Ishikawa (cell line): ENCODE measurements around the gene ATP2B2.

ENCODE experiments used
- CEBPB ChIP-seq: IDR thresholded peaks from 2 replicates; pipeline ENCODE4 v1.6.1; 2012
- CREB1 ChIP-seq: IDR thresholded peaks from 2 replicates; pipeline ENCODE4 v1.6.1; 2012; ENCODE audit warnings: low read depth
- EGR1 ChIP-seq: IDR thresholded peaks from 2 replicates; pipeline ENCODE4 v1.6.1; 2012
- EP300 ChIP-seq: IDR thresholded peaks from 2 replicates; pipeline ENCODE4 v1.6.1; 2012; ENCODE audit warnings: borderline replicate concordance
- FOXM1 ChIP-seq: IDR thresholded peaks from 2 replicates; pipeline ENCODE4 v1.6.1; 2012; ENCODE audit warnings: low read depth, borderline replicate concordance
- MAX ChIP-seq: IDR thresholded peaks from 2 replicates; pipeline ENCODE4 v1.6.1; 2012
- NFIC ChIP-seq: IDR thresholded peaks from 2 replicates; pipeline ENCODE4 v1.6.1; 2012
- RAD21 ChIP-seq: IDR thresholded peaks from 2 replicates; pipeline ENCODE4 v1.6.1; 2012; ENCODE audit warnings: low read depth
- REST ChIP-seq: IDR thresholded peaks from 2 replicates; pipeline ENCODE4 v1.6.1; 2012; ENCODE audit warnings: low read depth, mild to moderate bottlenecking
- TAF1 ChIP-seq: IDR thresholded peaks from 2 replicates; pipeline ENCODE4 v1.6.1; 2012; ENCODE audit warnings: low read depth, mild to moderate bottlenecking
- TCF12 ChIP-seq: IDR thresholded peaks from 2 replicates; pipeline ENCODE4 v1.6.1; 2012; ENCODE audit warnings: low read depth
- TEAD4 ChIP-seq: IDR thresholded peaks from 2 replicates; pipeline ENCODE4 v1.6.1; 2012
- USF1 ChIP-seq: IDR thresholded peaks from 2 replicates; pipeline ENCODE4 v1.6.1; 2012
- YY1 ChIP-seq: IDR thresholded peaks from 2 replicates; pipeline ENCODE4 v1.6.1; 2012; ENCODE audit warnings: low read depth
- ZBTB7A ChIP-seq: IDR thresholded peaks from 2 replicates; pipeline ENCODE4 v1.6.1; 2012; ENCODE audit warnings: low read depth

ATP2B2 gene

DNA sequence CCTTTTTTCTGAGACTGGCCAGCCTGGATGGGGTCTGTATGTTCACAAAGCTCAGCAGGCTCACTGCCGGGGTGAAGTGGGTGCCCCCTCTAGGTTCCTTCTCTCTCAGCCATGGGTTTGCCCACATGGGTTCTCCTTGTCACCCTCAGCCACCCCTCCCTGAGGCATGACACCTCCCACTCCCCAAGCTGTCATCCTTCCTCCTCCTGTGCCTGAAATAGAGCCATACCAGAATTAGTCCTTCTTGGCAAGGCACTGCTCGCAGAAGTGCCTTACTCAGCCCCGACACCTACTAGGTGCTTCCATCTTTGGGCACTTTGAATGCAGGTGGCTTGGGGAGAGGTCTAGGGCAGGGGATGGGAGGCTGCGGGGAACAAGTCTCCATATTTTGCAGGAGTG lies 121.5 kb downstream of the ATP2B2 start:
- no peak for TF ChIP-seq NFIC
- no peak for TF ChIP-seq FOXM1
- no peak for TF ChIP-seq RAD21
- no peak for TF ChIP-seq EGR1
- no peak for TF ChIP-seq TAF1

DNA sequence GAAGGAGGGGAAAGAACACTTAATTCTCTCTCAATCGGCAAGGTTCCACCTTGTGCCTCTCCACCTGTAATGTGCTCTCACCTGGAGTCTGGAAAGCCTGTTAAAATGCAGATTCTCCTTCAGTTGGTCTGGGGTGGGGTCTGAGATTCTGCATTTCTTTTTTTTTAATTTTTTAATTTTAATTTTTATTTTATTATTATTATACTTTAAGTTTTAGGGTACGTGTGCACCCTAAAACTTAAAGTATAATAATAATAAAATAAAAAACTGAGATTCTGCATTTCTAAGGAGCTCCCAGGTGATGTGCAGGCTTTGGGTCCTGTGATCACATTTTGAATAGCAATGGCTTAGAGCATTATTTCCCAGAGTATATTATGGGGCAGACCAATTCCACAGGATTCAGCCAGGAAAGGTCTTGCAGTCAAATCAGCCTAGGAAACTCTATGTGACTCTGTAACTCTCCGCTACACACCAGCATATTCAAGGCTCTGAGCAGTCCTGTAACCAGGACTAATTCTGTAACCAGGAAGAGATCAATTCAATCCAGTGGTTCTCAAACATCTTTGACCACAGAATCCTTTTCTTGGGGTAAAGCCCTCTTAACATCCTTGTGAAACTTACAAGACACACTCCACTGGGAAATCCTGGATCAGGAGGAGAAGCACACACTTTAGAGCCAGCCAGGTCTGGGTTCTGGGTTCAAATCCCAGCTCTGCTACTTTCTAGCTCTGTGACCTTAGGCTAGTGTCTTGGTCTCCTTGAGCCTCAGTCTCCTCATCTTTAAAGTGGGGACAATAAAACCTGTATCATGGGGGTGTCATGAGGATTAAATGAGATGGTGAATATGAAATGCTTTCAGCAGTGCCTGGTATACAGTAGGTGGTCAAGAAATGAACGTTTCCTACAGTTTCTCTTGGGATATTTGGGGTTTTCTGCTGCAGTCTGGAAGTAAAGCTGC lies 122.2 kb downstream of the ATP2B2 start:
- TF ChIP-seq NFIC (no peak), USF1 (no peak), CEBPB (no peak), ZBTB7A (no peak), YY1 (no peak), FOXM1 (no peak), MAX (no peak), TCF12 (no peak), CREB1 (no peak), EGR1 (no peak)

DNA sequence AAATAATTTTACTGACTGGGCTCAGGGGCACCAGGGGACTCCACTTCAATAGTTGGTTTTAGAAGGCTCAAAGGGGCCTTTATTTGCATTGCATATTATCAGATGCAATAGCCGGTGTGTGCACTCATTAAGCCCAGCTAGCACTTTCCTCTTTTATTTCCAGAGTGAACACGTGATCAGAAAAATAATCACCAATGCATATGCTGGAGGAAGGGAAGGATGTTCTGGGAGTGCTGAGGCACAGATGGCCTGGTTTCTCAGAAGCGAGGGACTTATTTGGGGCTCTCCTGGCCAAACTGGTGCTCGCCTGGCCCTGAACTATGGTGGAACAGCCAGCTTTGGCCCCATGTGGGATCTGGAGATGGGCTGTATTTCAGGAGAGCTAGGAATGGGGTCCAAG lies 124.0 kb downstream of the ATP2B2 start:
- TF ChIP-seq FOXM1 (no peak), EGR1 (no peak), REST (no peak), NFIC (no peak), RAD21 (no peak), TCF12 (no peak), EP300 (no peak), TAF1 (no peak), MAX (no peak), TEAD4 (no peak), CEBPB (no peak), USF1 (no peak), CREB1 (no peak), ZBTB7A (no peak), YY1 (no peak)

- TF ChIP-seq USF1 (no peak), EP300 (no peak), TEAD4 (no peak), FOXM1 (no peak), EGR1 (no peak), TAF1 (no peak), TCF12 (no peak), CREB1 (no peak), RAD21 (no peak), NFIC (no peak), YY1 (no peak), CEBPB (no peak), ZBTB7A (no peak), MAX (no peak)
These were observed 124.5 kb downstream of the ATP2B2 start for GRCh38 chr3:10380906-10381305.

- no peak for TF ChIP-seq USF1
- no peak for TF ChIP-seq YY1
- no peak for TF ChIP-seq FOXM1
- no peak for TF ChIP-seq REST
- TF ChIP-seq EP300: no peak
- TF ChIP-seq NFIC: no peak
- TF ChIP-seq CEBPB: no peak
- no peak for TF ChIP-seq TCF12
- TF ChIP-seq RAD21: no peak
- TF ChIP-seq TEAD4: no peak
- no peak for TF ChIP-seq TAF1
- TF ChIP-seq EGR1: no peak
- no peak for TF ChIP-seq CREB1
- TF ChIP-seq ZBTB7A: no peak
- no peak for TF ChIP-seq MAX
These were observed 125.4 kb downstream of the ATP2B2 start for GRCh38 chr3:10379961-10380360.
